Thymus (tissue), 11 donors: Measurements from ENCODE around the gene SMIM10. TPM values are rescaled to one million over a fixed set of nuclear protein-coding genes. Genes with fewer than 3 reads are reported as not detected.
"Not testable (repeated sequence)": the region's sequence is repeated elsewhere in the genome, so short reads cannot be mapped to it uniquely, and the experiment has no call there.

Source experiments
- DNase-seq, 9 donors: peaks; one replicate each; pipeline ENCODE4 v3.0.0-alpha.2; 2013; ENCODE audit warnings: low spot score in 9 of 9, low read depth in 6 of 9, missing footprints in 1 of 9
- H3K27ac ChIP-seq, 2 donors: one replicate each; pipeline ENCODE4 v1.5.1; 2013; ENCODE audit warnings: control low read depth in 1 of 2, low read depth in 1 of 2, low read length in 1 of 2, mild to moderate bottlenecking in 1 of 2, moderate library complexity in 1 of 2
- H3K27me3 ChIP-seq, 2 donors: one replicate each; pipeline ENCODE4 v1.5.1; 2013; ENCODE audit warnings: low read length in 1 of 2; ENCODE audit not compliant: control insufficient read depth in 2 of 2, insufficient read depth in 1 of 2
- H3K36me3 ChIP-seq, 2 donors: one replicate each; pipeline ENCODE4 v1.5.1; 2013; ENCODE audit warnings: low read length in 1 of 2, mild to moderate bottlenecking in 1 of 2, moderate library complexity in 1 of 2; ENCODE audit not compliant: control insufficient read depth in 2 of 2, insufficient read depth in 2 of 2
- H3K4me1 ChIP-seq, 2 donors: one replicate each; pipeline ENCODE4 v1.5.1; 2013; ENCODE audit warnings: low read length in 2 of 2; ENCODE audit not compliant: control insufficient read depth in 2 of 2, insufficient read depth in 2 of 2
- H3K4me3 ChIP-seq, 2 donors: one replicate each; pipeline ENCODE4 v1.5.1; 2013; ENCODE audit warnings: low read length in 2 of 2, control low read depth in 1 of 2, mild to moderate bottlenecking in 1 of 2
- H3K9me3 ChIP-seq, 2 donors: one replicate each; pipeline ENCODE4 v1.5.1; 2013; ENCODE audit warnings: low read length in 1 of 2, mild to moderate bottlenecking in 1 of 2; ENCODE audit not compliant: control insufficient read depth in 2 of 2, insufficient read depth in 1 of 2
- WGBS: extraction: QIAGEN DNeasy Blood & Tissue Kit; methylation state at CpG from one replicate; pipeline ENCODE4 v1.1.7; 2013; 5-methylcytosine and 5-hydroxymethylcytosine counted together
- polyA plus RNA-seq: library from polyadenylated mRNA; stranded (reverse); fragments of 200-250 nt; gene quantifications from one replicate; pipeline ENCODE4 v1.2.3, GENCODE V29; 2013
- total RNA-seq: library from RNA; stranded (reverse); fragments of 120-200 nt; gene quantifications from one replicate; pipeline ENCODE4 v1.2.4, GENCODE V29; 2013
- donor health status: healthy.

The SMIM10 gene
- total and polyA plus RNA-seq, 2 donors: 1.3 to 6.5 TPM

GRCh38 chrX:135003876-135004623 lies 13.3 kb downstream of the SMIM10 start:
- Histone ChIP-seq H3K4me1 (peaks cover 0 to 7% of the 10 kb centered on the region in 2 donors), H3K9me3 (no peaks in the 10 kb centered on the region), H3K36me3 (no peaks in the 10 kb centered on the region), H3K27me3 (peaks cover 0 to 5% of the 10 kb centered on the region in 2 donors), H3K4me3 (peak overlapping the region; percentile 38 to 41), H3K27ac (peak overlapping the region; percentile 39 to 42)
- WGBS: under 1% methylated on average over 35 of the region's 35 CpGs
- DNase-seq: peak; percentile 33 to 86 (median 52)

- WGBS: 94% methylated on average over 4 of the region's 4 CpGs
- no peak for DNase-seq
- no peak overlapping the region for H3K27ac ChIP-seq
- H3K27me3 ChIP-seq: peaks cover 0 to 5% of the 10 kb centered on the region in 2 donors
- no peak overlapping the region for H3K4me3 ChIP-seq
- peaks cover 0 to 7% of the 10 kb centered on the region in 2 donors for H3K4me1 ChIP-seq
- H3K9me3 ChIP-seq: no peaks in the 10 kb centered on the region
- H3K36me3 ChIP-seq: no peaks in the 10 kb centered on the region
Measured at GRCh38 chrX:135006187-135006586, 15.4 kb downstream of the SMIM10 start.

GRCh38 chrX:135009057-135009610 lies 18.3 kb downstream of the SMIM10 start:
- peaks cover 0 to 4% of the 10 kb centered on the region in 2 donors for H3K4me1 ChIP-seq
- no peak for DNase-seq
- H3K27ac ChIP-seq: no peak overlapping the region
- WGBS: 100% methylated on average over 1 of the region's 1 CpG
- H3K36me3 ChIP-seq: no peaks in the 10 kb centered on the region
- no peaks in the 10 kb centered on the region for H3K9me3 ChIP-seq
- H3K27me3 ChIP-seq: peaks cover 0 to 3% of the 10 kb centered on the region in 2 donors
- H3K4me3 ChIP-seq: no peak overlapping the region

GRCh38 chrX:135009838-135010237 lies 19.0 kb downstream of the SMIM10 start:
- H3K4me1 ChIP-seq: no peaks in the 10 kb centered on the region
- H3K4me3 ChIP-seq: no peak overlapping the region
- H3K9me3 ChIP-seq: no peaks in the 10 kb centered on the region
- no peaks in the 10 kb centered on the region for H3K27me3 ChIP-seq
- DNase-seq: no peak
- H3K36me3 ChIP-seq: no peaks in the 10 kb centered on the region
- no peak overlapping the region for H3K27ac ChIP-seq
- WGBS: 90% methylated on average over 4 of the region's 4 CpGs

- Histone ChIP-seq H3K36me3 (no peaks in the 10 kb centered on the region), H3K9me3 (no peaks in the 10 kb centered on the region), H3K4me1 (no peaks in the 10 kb centered on the region), H3K4me3 (no peak overlapping the region), H3K27me3 (no peaks in the 10 kb centered on the region), H3K27ac (no peak overlapping the region)
- WGBS: 96% methylated on average over 4 of the region's 4 CpGs
- no peak for DNase-seq
Measured at GRCh38 chrX:135010921-135011320, 20.1 kb downstream of the SMIM10 start.

GRCh38 chrX:135015523-135016245 lies 24.9 kb downstream of the SMIM10 start:
- 93% methylated on average over 2 of the region's 2 CpGs for WGBS
- no peak overlapping the region for H3K27ac ChIP-seq
- H3K9me3 ChIP-seq: no peaks in the 10 kb centered on the region
- no peak for DNase-seq
- no peaks in the 10 kb centered on the region for H3K4me1 ChIP-seq
- H3K4me3 ChIP-seq: no peak overlapping the region
- H3K27me3 ChIP-seq: peaks cover 0 to 7% of the 10 kb centered on the region in 2 donors
- no peaks in the 10 kb centered on the region for H3K36me3 ChIP-seq

GRCh38 chrX:135019890-135020289 lies 29.1 kb downstream of the SMIM10 start:
- H3K27ac ChIP-seq, H3K9me3 ChIP-seq, H3K4me3 ChIP-seq, H3K4me1 ChIP-seq, H3K36me3 ChIP-seq, DNase-seq: not testable (repeated sequence)
- WGBS: 97% methylated on average over 8 of the region's 8 CpGs
- H3K27me3 ChIP-seq: peaks cover 0 to 36% of the 10 kb centered on the region in 2 donors

- H3K4me1 ChIP-seq, H3K27ac ChIP-seq, H3K4me3 ChIP-seq, H3K36me3 ChIP-seq, H3K9me3 ChIP-seq, DNase-seq: not testable (repeated sequence)
- peaks cover 0 to 36% of the 10 kb centered on the region in 2 donors for H3K27me3 ChIP-seq
- 99% methylated on average over 6 of the region's 6 CpGs for WGBS
Measured at GRCh38 chrX:135023791-135024190, 33.0 kb downstream of the SMIM10 start.

GRCh38 chrX:135024526-135024925 lies 33.7 kb downstream of the SMIM10 start:
- 98% methylated on average over 9 of the region's 9 CpGs for WGBS
- Histone ChIP-seq H3K9me3 (no peaks in the 10 kb centered on the region), H3K4me1 (peaks cover 0 to 4% of the 10 kb centered on the region in 2 donors), H3K27ac (no peak overlapping the region), H3K27me3 (peaks cover 0 to 33% of the 10 kb centered on the region in 2 donors), H3K36me3 (no peaks in the 10 kb centered on the region), H3K4me3 (no peak overlapping the region)
- no peak for DNase-seq
